M059J (cell line): ENCODE data around the gene PINK1. TPM values are rescaled to one million over a fixed set of nuclear protein-coding genes. Genes with fewer than 3 reads are reported as not detected.
A peak's percentile ranks its signal among the peaks of the same experiment; 100 is the strongest.
"Not testable (repeated sequence)": the region's sequence is repeated elsewhere in the genome, so short reads cannot be mapped to it uniquely, and the experiment has no call there.

Experiments
- DNase-seq: peaks from one replicate; pipeline ENCODE4 v3.0.0-alpha.2; 2012; ENCODE audit warnings: low read depth
- total RNA-seq: library from RNA; depleted of rRNA; stranded (reverse); fragments of >200 nt; shearing (Covaris generic); gene quantifications from 2 replicates; pipeline ENCODE4 v1.2.3, GENCODE V29; 2014

PINK1 gene
- total RNA-seq, 1 experiment from 2014 or later: 194 TPM

- DNase-seq: no peak
Observed at GRCh38 chr1:20644416-20644815, 11.2 kb downstream of the PINK1 start.

GRCh38 chr1:20645414-20645813 is 12.2 kb downstream of the PINK1 start:
- no peak for DNase-seq

GRCh38 chr1:20648438-20648837 is 15.2 kb downstream of the PINK1 start:
- no peak for DNase-seq

GRCh38 chr1:20648946-20649345 is 15.7 kb downstream of the PINK1 start:
- no peak for DNase-seq

GRCh38 chr1:20652300-20652699 is 19.0 kb downstream of the PINK1 start:
- no peak for DNase-seq

GRCh38 chr1:20654104-20654690 is 20.9 kb downstream of the PINK1 start:
- DNase-seq: no peak

GRCh38 chr1:20657024-20657423 is 23.8 kb downstream of the PINK1 start:
- no peak for DNase-seq

GRCh38 chr1:20658166-20658915 is 25.1 kb downstream of the PINK1 start:
- no peak for DNase-seq

GRCh38 chr1:20660363-20660762 is 27.1 kb downstream of the PINK1 start:
- DNase-seq: no peak

- DNase-seq: no peak
Observed at GRCh38 chr1:20660847-20661206, 27.6 kb downstream of the PINK1 start.

GRCh38 chr1:20661207-20662109 is 28.2 kb downstream of the PINK1 start, which contains the start of gene DDOST:
Gene DDOST (minus strand): TSS chr1:20661369. CDS start chr1:20661350, 19 bp downstream.
- peak; percentile 99 for DNase-seq

- no peak for DNase-seq
Observed at GRCh38 chr1:20662110-20662475, 28.8 kb downstream of the PINK1 start.

- no peak for DNase-seq
Observed at GRCh38 chr1:20663365-20663764, 30.1 kb downstream of the PINK1 start.

GRCh38 chr1:20663969-20664715 is 30.9 kb downstream of the PINK1 start:
- no peak for DNase-seq

GRCh38 chr1:20665726-20666125 is 32.5 kb downstream of the PINK1 start:
- DNase-seq: no peak

- no peak for DNase-seq
Observed at GRCh38 chr1:20666146-20666545, 32.9 kb downstream of the PINK1 start.

GRCh38 chr1:20666804-20667203 is 33.5 kb downstream of the PINK1 start:
- peak; percentile 56 for DNase-seq

- DNase-seq: no peak
Observed at GRCh38 chr1:20668581-20668980, 35.3 kb downstream of the PINK1 start.

- DNase-seq: no peak
Observed at GRCh38 chr1:20670936-20671335, 37.7 kb downstream of the PINK1 start.

GRCh38 chr1:20672265-20672632 is 39.0 kb downstream of the PINK1 start:
- DNase-seq: no peak

GRCh38 chr1:20673626-20674025 is 40.4 kb downstream of the PINK1 start:
- not testable (repeated sequence) for DNase-seq

GRCh38 chr1:20678599-20678998 is 45.3 kb downstream of the PINK1 start:
- no peak for DNase-seq
